ENCODE measurements around the gene DPM1.

The DPM1 gene

GRCh38 chr20:50929299-50930138 is 28.8 kb downstream of the DPM1 start:
- DNase-seq, result peak; percentile 89

GRCh38 chr20:50928469-50928868 is 29.9 kb downstream of the DPM1 start:
- DNase-seq, result no peak

GRCh38 chr20:50926530-50926929 is 31.8 kb downstream of the DPM1 start:
- no peak for DNase-seq

GRCh38 chr20:50924261-50924920 is 33.9 kb downstream of the DPM1 start:
- DNase-seq, result no peak

- DNase-seq, result no peak
Observed at GRCh38 chr20:50921803-50922501, 36.4 kb downstream of the DPM1 start.

GRCh38 chr20:50920997-50921396 is 37.3 kb downstream of the DPM1 start:
- no peak for DNase-seq

- no peak for DNase-seq
Observed at GRCh38 chr20:50919567-50919966, 38.8 kb downstream of the DPM1 start.

- no peak for DNase-seq
Observed at GRCh38 chr20:50918403-50918802, 39.9 kb downstream of the DPM1 start.

GRCh38 chr20:50916934-50917333 is 41.4 kb downstream of the DPM1 start:
- no peak for DNase-seq

GRCh38 chr20:50916257-50916656 is 42.1 kb downstream of the DPM1 start:
- DNase-seq, result no peak

GRCh38 chr20:50915424-50915823 is 42.9 kb downstream of the DPM1 start:
- DNase-seq, result no peak

GRCh38 chr20:50913690-50914375 is 44.5 kb downstream of the DPM1 start:
- no peak for DNase-seq

- no peak for DNase-seq
Observed at GRCh38 chr20:50911716-50912115, 46.6 kb downstream of the DPM1 start.

- DNase-seq, result no peak
Observed at GRCh38 chr20:50911030-50911429, 47.3 kb downstream of the DPM1 start.

- no peak for DNase-seq
Observed at GRCh38 chr20:50909413-50909812, 48.9 kb downstream of the DPM1 start.

GRCh38 chr20:50904067-50904570 is 54.2 kb downstream of the DPM1 start:
- no peak for DNase-seq

- DNase-seq, result no peak
Observed at GRCh38 chr20:50903353-50904051, 54.8 kb downstream of the DPM1 start.

GRCh38 chr20:50901301-50901700 is 57.0 kb downstream of the DPM1 start:
- DNase-seq, result no peak

- no peak for DNase-seq
Observed at GRCh38 chr20:50900261-50900660, 58.1 kb downstream of the DPM1 start.

GRCh38 chr20:50898475-50898874 is 59.9 kb downstream of the DPM1 start:
- no peak for DNase-seq

GRCh38 chr20:50895111-50895830 is 63.1 kb downstream of the DPM1 start:
- DNase-seq, result no peak

- no peak for DNase-seq
Observed at GRCh38 chr20:50893620-50894019, 64.7 kb downstream of the DPM1 start.

Measured in NCI-H774 (cell line).